HCT116 (cell line): ENCODE data around the gene RNF10. TPM values are rescaled to one million over a fixed set of nuclear protein-coding genes. Genes with fewer than 3 reads are reported as not detected.
"Not testable (repeated sequence)": the region's sequence is repeated elsewhere in the genome, so short reads cannot be mapped to it uniquely, and the experiment has no call there.

Experiments used
- ATAC-seq: fragments of 200-7000 bp; cut with Tn5 transposase; 2 replicates; pipeline ENCODE4 v1.9.1; 2020; ENCODE audit warnings: mild to moderate bottlenecking, moderate library complexity
- BruUV-seq: library from RNA; stranded (reverse); fragments of 400-500 nt; replicated peaks from 2 replicates; lab custom pipeline; 2021; lab: Mats Ljungman, UMichigan
- CTCF ChIA-PET: fragments of 300-600 bp; sonication (Branson Sonifier 250); formaldehyde crosslinking; loops from one replicate; lab custom pipeline; 2021; ENCODE audit warnings: antibody characterized with exemption; lab: Charles Lee
- POLR2A ChIA-PET: fragments of 300-600, 350-600 bp; sonication (Branson Sonifier 250); formaldehyde crosslinking; loops from one replicate; lab custom pipeline; 2021; ENCODE audit warnings: antibody characterized with exemption; lab: Charles Lee
- RAD21 ChIA-PET, 2 experiments: fragments of 300-600 bp; sonication (Branson Sonifier 250); formaldehyde crosslinking; loops; one replicate each; lab custom pipeline; 2023; ENCODE audit warnings: low total read pairs in 2 of 2; ENCODE audit not compliant: uncharacterized antibody in 2 of 2, unreplicated experiment in 2 of 2, low non-redundant PET in 1 of 2; lab: Charles Lee
- DNase-seq: peaks from one replicate; pipeline ENCODE4 v3.0.0-alpha.2; 2010; ENCODE audit warnings: low read depth, low spot score
- H2AFZ ChIP-seq: fragments of 200-600 bp; shearing (Covaris generic), sonication (generic); 2 replicates; pipeline ENCODE4 v1.6.1; 2017; ENCODE audit warnings: low read depth, mixed run types, mixed read lengths, antibody characterized with exemption, low read length; ENCODE audit not compliant: poor library complexity, severe bottlenecking
- H3K27ac ChIP-seq: 2 replicates; pipeline ENCODE4 v1.5.1; 2012; ENCODE audit warnings: low read depth, low read length
- H3K27me3 ChIP-seq: fragments of 200-600 bp; sonication (generic); 2 replicates; pipeline ENCODE4 v1.6.1; 2016; ENCODE audit warnings: mixed run types, low read length, mixed read lengths; ENCODE audit not compliant: insufficient read depth
- H3K36me3 ChIP-seq, 2 experiments: fragments of 200-500 bp in 1 of 2; fragments of 200-600 bp in 1 of 2; sonication (Bioruptor generic) in 1 of 2; sonication (generic) in 1 of 2; 2 replicates each; pipeline versions ENCODE4 v1.5.1 to v1.6.1; 2014 to 2016; ENCODE audit warnings: low read length in 2 of 2, inconsistent platforms in 1 of 2, mixed read lengths in 1 of 2, mixed run types in 1 of 2; ENCODE audit not compliant: insufficient read depth in 2 of 2, control insufficient read depth in 1 of 2
- H3K4me1 ChIP-seq, 2 experiments: fragments of 200-600 bp in 1 of 2; sonication (generic) in 1 of 2; 2 replicates each; pipeline versions ENCODE4 v1.5.1 to v1.6.1; 2012 to 2017; ENCODE audit warnings: low read length in 2 of 2, inconsistent platforms in 1 of 2, mild to moderate bottlenecking in 1 of 2, mixed read lengths in 1 of 2, mixed run types in 1 of 2, moderate library complexity in 1 of 2; ENCODE audit not compliant: insufficient read depth in 2 of 2, control insufficient read depth in 1 of 2
- H3K4me2 ChIP-seq: fragments of 200-600 bp; sonication (generic); 2 replicates; pipeline ENCODE4 v1.6.1; 2017; ENCODE audit warnings: mixed run types, low read length, mixed read lengths
- H3K4me3 ChIP-seq, 2 experiments: fragments of 200-600 bp in 1 of 2; sonication (generic) in 1 of 2; replicated peaks in 1 of 2; 2 replicates each; pipeline ENCODE4 v1.5.1; 2011 to 2016; ENCODE audit warnings: low read length in 2 of 2, control low read depth in 1 of 2, low read depth in 1 of 2, mild to moderate bottlenecking in 1 of 2, mixed read lengths in 1 of 2, mixed run types in 1 of 2
- H3K79me2 ChIP-seq: fragments of 200-600 bp; sonication (generic); 2 replicates; pipeline ENCODE4 v1.6.1; 2017; ENCODE audit warnings: mild to moderate bottlenecking, mixed run types, low read length, moderate library complexity, mixed read lengths; ENCODE audit not compliant: insufficient read depth
- H3K9ac ChIP-seq: fragments of 200-600 bp; sonication (generic); 2 replicates; pipeline ENCODE4 v1.6.1; 2016; ENCODE audit warnings: low read length, mixed read lengths
- H3K9me2 ChIP-seq: fragments of 200-600 bp; sonication (generic), shearing (Covaris generic); 2 replicates; pipeline ENCODE4 v1.6.1; 2017; ENCODE audit warnings: mixed run types, mild to moderate bottlenecking, moderate library complexity; ENCODE audit not compliant: insufficient read depth
- H3K9me3 ChIP-seq, 2 experiments: fragments of 200-500 bp in 1 of 2; fragments of 200-600 bp in 1 of 2; sonication (Bioruptor generic) in 1 of 2; sonication (generic) in 1 of 2; 2 replicates each; pipeline ENCODE4 v1.6.1; 2014 to 2017; ENCODE audit warnings: low read length in 2 of 2, mixed read lengths in 2 of 2, inconsistent platforms in 1 of 2, low read depth in 1 of 2, mild to moderate bottlenecking in 1 of 2, mixed run types in 1 of 2, moderate library complexity in 1 of 2; ENCODE audit not compliant: control insufficient read depth in 1 of 2, insufficient read depth in 1 of 2
- H4K20me1 ChIP-seq: fragments of 200-600 bp; sonication (generic), shearing (Covaris generic); 2 replicates; pipeline ENCODE4 v1.6.1; 2017; ENCODE audit warnings: mixed run types, mild to moderate bottlenecking, moderate library complexity; ENCODE audit not compliant: insufficient read depth
- POLR2AphosphoS5 ChIP-seq: IDR thresholded peaks from 2 replicates; pipeline ENCODE4 v1.6.1; 2011; ENCODE audit warnings: mild to moderate bottlenecking, low read depth, low read length, moderate library complexity
- SIN3A ChIP-seq: IDR thresholded peaks from 2 replicates; pipeline ENCODE4 v1.6.1; 2012; ENCODE audit warnings: low read depth
- intact Hi-C: fragments of 100-400 bp; cut with micrococcal nuclease; formaldehyde crosslinking; loops from 2 replicates; pipeline ENCODE4 v1.10.0; 2022
- total RNA-seq: library from RNA; stranded (reverse); gene quantifications from one replicate; pipeline ENCODE4 v1.2.1, GENCODE V29; 2021; ENCODE audit not compliant: unreplicated experiment
- TF ChIP-seq, protein P1 (sequence below): IDR thresholded peaks from 2 replicates; pipeline ENCODE4 v1.6.1; 2011; ENCODE audit warnings: mild to moderate bottlenecking, low read length, moderate library complexity; ENCODE audit not compliant: insufficient replicate concordance; ENCODE audit errors: extremely low read depth

Gene RNF10
- total RNA-seq, 1 experiment from 2014 or later, result 141 TPM

- TF ChIP-seq, protein P1, sequence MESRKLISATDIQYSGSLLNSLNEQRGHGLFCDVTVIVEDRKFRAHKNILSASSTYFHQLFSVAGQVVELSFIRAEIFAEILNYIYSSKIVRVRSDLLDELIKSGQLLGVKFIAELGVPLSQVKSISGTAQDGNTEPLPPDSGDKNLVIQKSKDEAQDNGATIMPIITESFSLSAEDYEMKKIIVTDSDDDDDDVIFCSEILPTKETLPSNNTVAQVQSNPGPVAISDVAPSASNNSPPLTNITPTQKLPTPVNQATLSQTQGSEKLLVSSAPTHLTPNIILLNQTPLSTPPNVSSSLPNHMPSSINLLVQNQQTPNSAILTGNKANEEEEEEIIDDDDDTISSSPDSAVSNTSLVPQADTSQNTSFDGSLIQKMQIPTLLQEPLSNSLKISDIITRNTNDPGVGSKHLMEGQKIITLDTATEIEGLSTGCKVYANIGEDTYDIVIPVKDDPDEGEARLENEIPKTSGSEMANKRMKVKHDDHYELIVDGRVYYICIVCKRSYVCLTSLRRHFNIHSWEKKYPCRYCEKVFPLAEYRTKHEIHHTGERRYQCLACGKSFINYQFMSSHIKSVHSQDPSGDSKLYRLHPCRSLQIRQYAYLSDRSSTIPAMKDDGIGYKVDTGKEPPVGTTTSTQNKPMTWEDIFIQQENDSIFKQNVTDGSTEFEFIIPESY, result no peak
- TF ChIP-seq SIN3A (no peak), POLR2AphosphoS5 (no peak)
Measured at GRCh38 chr12:120485961-120486881, 47.9 kb upstream of the RNF10 start (continued).

- H3K27me3 ChIP-seq, H2AFZ ChIP-seq, RAD21 ChIA-PET, BruUV-seq, H3K36me3 ChIP-seq, ATAC-seq, H3K9me3 ChIP-seq, H4K20me1 ChIP-seq, H3K4me1 ChIP-seq, H3K9ac ChIP-seq, H3K9me2 ChIP-seq, POLR2A ChIA-PET, H3K4me2 ChIP-seq, H3K79me2 ChIP-seq, H3K4me3 ChIP-seq, DNase-seq, H3K27ac ChIP-seq, intact Hi-C loops: not testable (repeated sequence)
- CTCF ChIA-PET, result interaction anchor here (0.5 to 1.0 kb wide), 2 partner anchors 13 to 573 kb away, joined by 3 to 4 read pairs; no protein-coding TSS in a partner anchor
Measured at GRCh38 chr12:120487552-120487951, 46.6 kb upstream of the RNF10 start.
